ENCODE results near the gene PCLAF. TPM values are rescaled to one million over a fixed set of nuclear protein-coding genes. Genes with fewer than 3 reads are reported as not detected.

The PCLAF gene
- total and polyA plus RNA-seq, 2 of the 8 experiments (the other 6 are each of a cell fraction or from before 2014, with no cell fraction given): 76.2 to 124 TPM

- TF ChIP-seq CREB1 (IDR thresholded peaks at IDR 0.05) (no peak), CHD7 (IDR thresholded peaks at IDR 0.05; ENCODE audit: insufficient replicate concordance, low read length) (no peak), POLR2AphosphoS5 (IDR thresholded peaks at IDR 0.05; ENCODE audit: low read depth, low read length) (no peak)
Observed at GRCh38 chr15:64389036-64389435, 7.8 kb upstream of the PCLAF start (continued).

Measured in H1 (cell line).